HuH-7.5 (cell line): ENCODE measurements around the gene RRP36.

Experiments
- DNase-seq: peaks from one replicate; pipeline ENCODE4 v3.0.0; 2011; ENCODE audit warnings: low spot score

Gene RRP36

GRCh38 chr6:43007126-43007525 lies 14.3 kb upstream of the RRP36 start:
- no peak for DNase-seq

GRCh38 chr6:43009124-43009523 lies 12.3 kb upstream of the RRP36 start:
- no peak for DNase-seq

GRCh38 chr6:43011207-43011606 lies 10.2 kb upstream of the RRP36 start:
- no peak for DNase-seq

GRCh38 chr6:43012364-43012763 lies 9.1 kb upstream of the RRP36 start:
- DNase-seq: no peak

GRCh38 chr6:43013097-43013842 lies 8.2 kb upstream of the RRP36 start:
- DNase-seq: no peak

- peak; percentile 91 for DNase-seq
Measured at GRCh38 chr6:43013843-43014433, 7.5 kb upstream of the RRP36 start, which contains the start of the genes KLHDC3 and MEA1. TSS of gene KLHDC3 (plus strand) at chr6:43014249. CDS start at chr6:43017193, 2,944 bp downstream. TSS of gene MEA1 (minus strand) at chr6:43013946. CDS start at chr6:43013813, 133 bp downstream.

GRCh38 chr6:43014434-43014909 lies 7.0 kb upstream of the RRP36 start:
- no peak for DNase-seq

- DNase-seq: no peak
Measured at GRCh38 chr6:43016176-43016942, 5.1 kb upstream of the RRP36 start.

GRCh38 chr6:43016943-43017334 lies 4.5 kb upstream of the RRP36 start:
- no peak for DNase-seq

- DNase-seq: no peak
Measured at GRCh38 chr6:43019152-43019551, 2.3 kb upstream of the RRP36 start.

GRCh38 chr6:43020052-43020705 lies 1.2 kb upstream of the RRP36 start:
- DNase-seq: no peak

GRCh38 chr6:43020847-43021246 lies 576 bp upstream of the RRP36 start:
- DNase-seq: peak; percentile 22

GRCh38 chr6:43024436-43024835 lies 3.0 kb downstream of the RRP36 start:
- no peak for DNase-seq

GRCh38 chr6:43026365-43026764 lies 4.9 kb downstream of the RRP36 start:
- DNase-seq: no peak

GRCh38 chr6:43029120-43029519 lies 7.7 kb downstream of the RRP36 start:
- no peak for DNase-seq

- no peak for DNase-seq
Measured at GRCh38 chr6:43032326-43032725, 10.9 kb downstream of the RRP36 start.

GRCh38 chr6:43033496-43034189 lies 12.2 kb downstream of the RRP36 start:
- no peak for DNase-seq

- DNase-seq: no peak
Measured at GRCh38 chr6:43034190-43034525, 12.7 kb downstream of the RRP36 start.

- DNase-seq: no peak
Measured at GRCh38 chr6:43035495-43036194, 14.2 kb downstream of the RRP36 start.

GRCh38 chr6:43036712-43037111 lies 15.3 kb downstream of the RRP36 start:
- no peak for DNase-seq

- no peak for DNase-seq
Measured at GRCh38 chr6:43037197-43037596, 15.8 kb downstream of the RRP36 start.
